GM18498 (cell line): Measurements from ENCODE around the gene DNAJC5.

Source experiments
- ATAC-seq: cut with Tn5 transposase; IDR thresholded peaks from one replicate; pipeline ENCODE4 v1.9.1; 2021; ENCODE audit warnings: mild to moderate bottlenecking, moderate library complexity; ENCODE audit not compliant: unreplicated experiment

DNAJC5 gene

DNA sequence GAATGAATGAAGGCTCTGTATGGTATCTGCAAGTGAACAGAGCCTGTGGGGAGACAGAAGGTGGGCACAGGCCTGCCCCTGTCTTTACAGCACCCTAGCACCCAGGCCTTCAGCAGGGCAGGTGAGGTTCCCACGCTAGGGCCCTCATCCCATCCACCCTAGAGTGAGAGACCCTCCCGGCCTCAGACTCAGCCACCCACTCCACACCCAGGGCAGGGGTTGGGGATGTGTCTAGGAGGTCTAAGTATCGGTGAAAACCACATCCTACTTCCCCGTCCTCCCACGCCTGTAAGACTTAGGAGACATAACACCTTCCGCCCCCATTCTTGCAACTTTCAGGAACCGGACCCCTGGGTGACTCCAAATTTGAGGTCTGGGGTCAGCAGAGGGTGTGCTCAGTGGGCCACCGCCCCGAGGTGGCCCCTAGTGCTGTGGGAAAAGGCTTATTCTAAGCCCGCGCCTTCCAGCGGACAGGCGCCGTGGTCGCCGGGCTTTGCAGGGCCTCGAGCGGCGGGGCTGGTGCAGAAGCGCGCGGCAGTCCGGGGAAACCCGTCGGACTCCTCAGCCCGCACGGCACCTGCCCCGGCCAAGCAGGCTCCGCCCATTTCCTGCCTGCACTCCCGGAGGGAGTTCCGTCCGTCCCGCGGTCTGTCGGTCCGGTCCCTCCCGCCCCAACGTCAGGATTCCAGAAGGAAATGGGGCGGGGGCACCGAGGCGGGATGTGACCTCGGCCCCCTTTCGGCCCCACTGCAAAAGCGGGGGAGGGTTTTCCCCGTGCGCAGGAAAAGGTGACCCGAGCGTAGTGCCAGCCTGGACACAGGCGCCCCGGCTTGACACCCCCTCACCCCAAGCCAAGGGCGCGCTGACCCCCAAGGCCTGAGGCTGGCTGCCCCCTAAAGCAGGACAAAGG is 83.6 kb downstream of the DNAJC5 start:
- ATAC-seq: peak; percentile 37

DNA sequence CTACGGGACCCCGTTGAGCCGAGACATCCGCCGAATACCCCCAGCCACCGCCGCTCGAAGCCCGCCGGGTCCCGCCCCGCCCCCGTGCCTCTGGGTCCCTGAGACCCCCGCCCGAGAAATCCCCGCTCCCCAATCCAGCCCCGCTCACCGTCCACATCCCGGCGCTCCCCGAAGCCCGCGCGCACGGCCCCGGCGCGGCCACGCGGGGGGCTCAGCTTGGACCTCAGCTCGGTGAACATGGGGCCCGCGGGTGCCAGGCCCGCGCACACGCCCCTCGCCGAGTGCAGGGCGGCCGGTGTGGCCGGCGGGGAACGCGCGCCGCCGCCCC is 84.3 kb downstream of the DNAJC5 start:
- no peak for ATAC-seq

DNA sequence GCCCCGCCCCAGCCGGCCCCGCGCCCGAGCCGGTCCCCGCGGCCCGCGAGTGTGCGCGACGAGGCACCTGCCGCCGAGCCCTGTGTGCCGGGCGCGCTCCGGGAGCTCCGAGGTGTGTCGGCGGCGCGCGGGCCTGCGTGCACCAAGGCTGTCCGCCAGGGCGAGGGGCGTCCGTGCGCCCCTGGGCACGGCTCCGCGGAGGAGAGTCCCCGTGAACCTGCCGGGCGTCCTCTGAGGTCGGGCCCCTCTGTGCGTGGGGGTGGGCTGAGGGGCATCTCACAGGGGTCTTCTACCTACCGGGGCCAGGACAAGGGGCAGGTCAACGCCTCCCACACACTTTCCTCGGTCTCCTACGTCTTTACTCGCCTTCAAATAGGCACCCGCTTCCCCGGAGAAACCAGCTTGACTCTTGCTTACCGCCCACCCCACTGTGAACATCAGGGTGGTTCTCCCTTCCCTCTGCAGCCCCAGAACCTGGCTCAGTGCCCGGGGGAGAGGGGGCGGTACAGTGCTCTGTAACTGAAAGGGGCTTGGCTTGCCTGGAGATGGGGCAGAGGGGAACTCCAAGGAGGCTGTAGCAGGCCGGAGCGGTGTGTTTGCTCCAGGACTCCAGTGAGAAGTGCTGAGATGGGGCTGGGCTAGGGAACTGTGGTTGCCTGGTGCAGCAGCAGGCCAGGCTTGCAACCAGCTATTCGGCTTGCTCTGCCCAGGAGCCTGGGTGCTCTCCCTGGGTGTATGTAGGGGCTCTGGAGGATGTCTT is 84.8 kb downstream of the DNAJC5 start, which contains the start of gene SAMD10:
Gene SAMD10 (minus strand): TSS at position 86 of the 760 bp plus-strand sequence. CDS start 175 bp downstream, outside the sequence.
- peak; percentile 33 for ATAC-seq

DNA sequence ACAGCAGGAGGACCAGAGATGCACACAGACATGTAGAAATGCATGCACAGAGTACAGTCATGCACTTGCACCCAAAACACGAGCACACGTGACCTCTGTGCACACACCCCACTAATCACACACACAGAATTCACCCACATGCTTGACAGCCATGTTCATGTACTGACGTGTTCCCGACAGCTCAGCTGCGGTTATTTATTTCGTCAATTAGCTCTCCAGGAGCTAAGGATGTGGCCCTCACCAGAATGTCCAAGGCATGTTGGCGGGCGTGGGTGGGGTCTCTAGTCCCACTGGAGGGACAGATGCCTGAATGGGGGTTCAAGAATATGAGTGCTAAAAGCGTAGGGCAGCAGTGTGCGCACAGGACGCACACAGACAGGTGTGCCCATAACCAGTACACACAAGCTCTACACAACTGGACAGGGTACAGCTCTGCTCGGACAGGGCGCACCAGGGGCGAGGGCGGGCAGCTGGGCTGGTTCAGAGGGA is 85.4 kb downstream of the DNAJC5 start:
- ATAC-seq: peak; percentile 14

GRCh38 chr20:63980806-63981728 is 86.1 kb downstream of the DNAJC5 start, which contains the start of gene PRPF6:
Gene PRPF6 (plus strand): TSS chr20:63981132. CDS start chr20:63981246, 114 bp downstream.
- ATAC-seq: peak; percentile 50

GRCh38 chr20:63982937-63983336 is 88.0 kb downstream of the DNAJC5 start:
- no peak for ATAC-seq
